ENCODE results near the gene MRPL38.
"Not testable (repeated sequence)": the region's sequence is repeated elsewhere in the genome, so short reads cannot be mapped to it uniquely, and the experiment has no call there.

MRPL38 gene

DNA sequence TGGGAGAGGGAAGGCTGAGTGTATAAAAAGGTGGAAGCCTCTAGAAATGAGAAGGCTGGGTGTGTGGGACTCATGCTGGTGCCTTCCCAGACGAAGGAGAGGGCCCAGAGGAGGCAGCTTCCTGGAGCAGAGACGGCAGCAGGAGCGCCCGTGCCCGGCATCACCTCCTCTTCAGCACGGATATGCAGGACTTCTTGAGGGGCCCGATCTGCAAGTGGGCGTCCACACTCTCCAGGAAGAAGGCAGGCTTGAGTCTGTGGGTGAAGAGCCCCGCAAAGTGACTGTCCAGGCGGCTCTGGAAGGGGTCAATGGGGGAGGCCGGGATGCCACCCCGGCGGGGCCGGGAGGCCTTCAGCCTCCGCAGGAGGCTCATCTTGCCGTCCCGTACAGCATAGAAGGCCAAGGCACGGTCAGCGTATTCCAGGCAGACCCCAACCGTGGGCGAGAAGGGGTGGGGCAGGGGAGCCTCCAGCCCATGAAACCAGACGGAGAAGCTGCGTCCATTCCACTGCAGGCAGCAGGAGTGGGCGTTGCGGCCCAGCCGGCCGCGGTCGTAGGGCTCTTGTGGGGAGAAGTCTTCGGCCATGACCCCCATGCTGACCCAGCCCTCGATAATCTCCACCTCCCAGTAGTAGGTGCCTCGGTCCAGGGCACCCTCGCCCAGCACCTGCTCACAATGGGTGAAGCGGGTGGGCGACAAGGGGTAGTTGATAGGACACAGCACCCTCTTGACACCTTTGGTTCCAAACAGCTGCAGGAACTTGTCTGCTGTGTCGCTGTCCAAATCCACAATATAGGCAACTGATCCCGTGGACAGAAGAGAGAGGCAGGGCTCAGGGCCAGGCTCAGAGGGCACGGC lies 30.1 kb downstream of the MRPL38 start:
- no peak for DNase-seq

DNA sequence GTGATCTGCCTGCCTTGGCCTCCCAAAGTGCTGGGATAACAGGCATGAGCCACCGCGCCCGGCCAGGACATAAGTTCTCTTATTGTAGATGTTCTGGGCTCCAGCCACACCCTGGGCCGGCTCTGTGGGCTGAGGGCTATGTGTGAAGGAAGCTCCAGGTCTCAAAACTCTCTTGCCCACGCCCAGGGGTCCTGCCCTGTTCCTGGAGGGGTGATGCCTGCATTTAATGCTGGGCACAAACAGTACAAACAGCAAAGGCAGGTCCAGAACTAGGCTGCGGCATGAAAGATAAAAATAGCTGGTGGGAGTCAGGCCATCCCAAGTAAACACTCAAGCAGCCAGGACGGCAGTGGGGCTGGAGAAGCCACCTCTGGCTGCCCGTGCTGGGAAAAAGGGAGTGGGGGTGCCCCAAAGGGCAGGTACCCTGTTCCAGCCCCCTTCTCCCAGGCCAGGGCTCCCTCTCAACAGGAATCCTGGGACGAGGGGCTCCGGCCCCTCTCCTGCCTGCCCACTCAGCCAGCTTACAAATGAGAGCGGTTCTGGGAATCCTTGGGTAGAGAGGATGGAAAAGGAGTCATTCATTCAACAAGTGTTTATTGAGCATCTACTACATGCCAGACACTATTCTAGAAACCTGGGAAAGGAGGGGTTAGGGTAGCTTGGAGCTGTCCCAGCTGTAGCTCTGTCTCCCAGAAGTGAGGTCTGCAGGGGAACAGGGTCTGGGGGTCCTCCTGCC lies 30.9 kb downstream of the MRPL38 start:
- DNase-seq: no peak

DNA sequence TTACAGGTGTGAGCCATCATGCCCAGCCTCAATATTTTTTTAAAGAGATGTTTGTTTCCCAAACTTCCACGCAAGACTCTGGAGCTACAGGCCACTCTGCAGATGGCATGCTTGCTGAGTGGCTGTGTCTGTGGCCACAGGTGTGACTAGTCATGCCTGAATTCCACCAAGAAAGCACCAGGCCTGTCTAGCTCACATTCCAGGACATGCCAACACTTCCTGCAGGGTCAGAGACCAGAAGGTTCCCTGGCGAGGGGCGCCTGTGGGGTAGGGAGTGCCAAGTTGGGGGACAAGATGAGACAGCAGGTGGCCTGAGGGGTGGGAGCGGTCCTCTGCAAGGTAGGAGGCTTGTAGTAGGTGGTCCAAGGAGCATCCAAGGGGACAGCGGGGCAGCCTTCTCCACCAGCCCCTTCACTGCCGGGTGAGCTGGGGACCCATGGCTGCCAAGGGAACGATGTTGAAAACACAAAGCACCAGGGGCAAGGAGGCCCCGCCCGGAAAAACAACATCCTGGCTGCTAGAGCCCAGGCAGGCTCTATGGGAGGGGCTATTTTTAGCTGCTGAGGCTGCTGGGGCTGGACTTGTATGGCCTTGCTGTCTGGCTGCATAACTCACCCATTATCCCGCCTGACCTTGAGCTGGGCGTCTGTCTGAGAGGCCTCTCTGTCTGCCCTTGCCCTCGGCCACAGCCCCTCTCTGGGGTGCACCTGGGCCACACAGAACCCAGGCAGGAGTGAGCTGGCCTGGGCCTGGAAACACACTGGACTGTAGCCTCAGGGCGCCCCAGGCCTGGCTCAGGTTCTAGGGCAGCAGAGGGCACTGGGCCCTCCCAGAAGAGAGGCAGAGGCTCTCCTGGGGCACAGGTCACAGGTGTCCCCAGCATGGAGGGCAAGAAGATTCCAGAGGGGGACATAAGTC lies 32.0 kb downstream of the MRPL38 start:
- no peak for DNase-seq

DNA sequence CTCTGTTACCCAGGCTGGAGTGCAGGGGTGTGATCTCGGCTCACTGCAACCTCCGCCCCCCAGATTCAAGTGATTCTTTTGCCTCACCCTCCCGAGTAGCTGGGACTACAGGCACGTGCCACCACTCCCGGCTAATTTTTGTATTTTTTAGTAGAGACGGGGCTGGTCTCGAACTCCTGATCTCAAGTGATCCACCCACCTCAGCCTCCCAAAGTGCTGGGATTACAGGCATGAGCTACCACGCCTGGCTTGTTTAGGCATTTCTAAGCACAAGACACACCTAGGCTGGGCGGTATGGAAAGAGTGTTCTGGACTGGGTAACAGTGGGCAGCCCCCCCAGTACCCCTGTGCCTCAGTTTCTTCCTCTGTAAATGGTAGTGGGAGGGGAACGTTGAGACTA lies 34.5 kb downstream of the MRPL38 start:
- not testable (repeated sequence) for DNase-seq

DNA sequence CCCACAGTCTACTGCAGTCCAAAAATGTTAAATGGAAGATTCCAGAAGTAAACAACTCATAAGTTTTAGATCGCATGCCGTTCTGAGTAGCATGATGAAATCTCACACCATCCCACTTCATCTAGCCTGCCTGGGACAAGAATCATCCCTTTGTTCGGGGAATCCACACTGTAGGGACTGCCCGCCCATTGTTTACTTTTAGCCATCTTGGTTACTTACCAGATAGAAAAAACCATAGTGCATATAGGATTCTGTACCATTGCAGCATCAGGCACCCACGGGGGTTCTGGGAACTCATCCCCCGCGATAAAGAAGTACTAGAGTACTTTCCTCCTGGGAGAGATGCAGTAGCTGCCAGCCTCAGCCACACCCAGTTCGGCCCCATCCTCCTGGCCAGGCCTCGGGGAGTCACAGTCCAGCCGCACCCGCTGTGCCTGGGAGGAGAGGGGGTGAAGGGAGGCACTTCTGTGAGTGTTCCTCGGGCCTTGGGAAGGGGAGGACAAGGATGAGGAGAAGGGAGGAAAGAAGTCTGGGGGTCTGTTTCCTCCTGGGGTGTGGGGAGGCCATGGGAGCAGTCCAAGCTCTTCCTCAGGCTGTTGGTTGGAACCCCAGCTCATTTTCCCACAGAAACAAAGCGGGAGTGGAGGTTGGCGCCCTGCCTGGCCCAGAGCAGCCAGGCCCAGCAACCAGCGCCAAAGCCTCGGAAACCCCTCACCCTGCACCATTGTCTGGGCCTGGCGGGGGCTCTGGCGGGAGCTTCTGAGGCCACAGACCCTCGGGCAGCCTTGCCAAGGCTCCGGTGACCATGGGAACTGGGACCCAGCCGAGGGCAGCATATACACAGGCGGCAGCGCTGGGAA lies 35.2 kb downstream of the MRPL38 start:
- no peak for DNase-seq

DNA sequence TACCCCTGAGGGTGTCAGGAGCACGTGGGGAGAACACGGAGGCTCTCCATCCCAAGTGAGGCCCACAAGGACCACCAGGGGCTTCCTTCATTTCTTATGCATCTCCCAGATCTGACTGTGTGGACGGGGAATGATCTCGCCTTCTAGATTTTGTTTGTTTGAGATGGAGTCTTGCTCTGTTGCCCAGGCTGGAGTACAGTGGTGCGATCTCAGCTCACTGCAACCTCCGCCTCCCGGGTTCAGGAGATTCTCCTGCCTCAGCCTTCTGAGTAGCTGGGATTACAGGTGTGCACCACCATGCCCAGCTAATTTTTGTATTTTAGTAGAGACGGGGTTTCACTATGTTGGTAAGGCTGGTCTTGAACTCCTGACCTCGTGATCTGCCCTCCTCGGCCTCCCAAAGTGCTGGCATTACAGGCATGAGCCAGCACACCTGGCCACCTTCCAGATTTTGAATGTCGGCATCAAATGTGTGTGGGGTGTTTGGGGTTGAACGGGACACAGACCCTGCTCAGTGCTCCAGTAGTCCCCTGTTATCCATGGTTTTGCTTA lies 35.9 kb downstream of the MRPL38 start:
- not testable (repeated sequence) for DNase-seq

DNA sequence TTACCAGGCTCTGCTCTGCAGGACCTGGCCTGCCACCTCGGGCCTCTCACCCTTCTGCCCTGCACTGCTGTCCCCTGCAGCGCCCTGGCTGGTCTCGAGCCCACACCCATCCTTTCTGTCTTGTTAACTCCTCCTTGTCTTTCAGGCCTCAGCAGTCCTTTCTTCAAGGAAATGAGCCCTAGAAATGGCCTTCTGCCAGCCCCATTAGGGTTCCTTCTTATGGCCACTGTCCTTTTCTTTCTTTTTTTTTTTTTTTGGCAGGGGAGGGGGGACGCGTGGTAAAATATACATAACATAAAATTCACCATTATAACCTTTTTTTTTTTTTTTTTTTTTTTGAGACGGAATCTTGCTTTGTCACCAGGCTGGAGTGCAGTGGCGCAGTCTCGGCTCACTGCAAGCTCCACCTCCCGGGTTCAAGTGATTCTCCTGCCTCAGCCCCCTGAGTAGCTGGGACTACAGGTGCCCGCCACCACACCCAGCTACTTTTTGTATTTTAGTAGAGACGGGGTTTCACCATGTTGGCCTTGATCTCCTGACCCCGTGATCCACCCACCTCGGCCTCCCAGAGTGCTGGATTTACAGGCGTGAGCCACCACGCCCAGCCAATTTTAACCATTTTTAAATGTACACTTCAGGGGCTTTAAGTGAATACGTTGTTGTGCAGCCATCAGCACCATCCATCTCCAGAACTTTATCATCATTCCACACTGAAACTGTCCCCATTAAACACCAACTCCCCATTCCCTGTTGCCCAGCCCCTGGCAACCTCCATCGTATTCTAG lies 39.1 kb downstream of the MRPL38 start:
- not testable (repeated sequence) for DNase-seq

DNA sequence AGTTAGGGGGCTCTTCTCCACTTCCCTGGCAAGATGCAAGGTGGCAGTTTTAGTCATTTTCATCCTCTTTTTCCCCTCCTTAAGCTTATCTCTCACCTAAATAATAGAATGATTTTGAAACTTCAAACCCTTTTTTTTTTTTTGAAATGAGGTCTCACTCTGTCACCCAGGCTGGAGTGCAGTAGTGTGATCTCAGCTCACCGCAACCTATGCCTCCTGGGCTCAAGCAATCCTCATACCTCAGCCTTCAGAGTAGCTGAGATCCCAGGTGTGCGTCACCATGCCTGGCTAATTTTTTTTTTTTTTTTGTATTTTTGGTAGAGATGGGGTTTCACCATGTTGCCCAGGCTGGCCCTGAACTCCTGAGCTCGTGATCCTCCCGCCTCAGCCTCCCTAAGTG lies 39.8 kb downstream of the MRPL38 start:
- DNase-seq: not testable (repeated sequence)

DNA sequence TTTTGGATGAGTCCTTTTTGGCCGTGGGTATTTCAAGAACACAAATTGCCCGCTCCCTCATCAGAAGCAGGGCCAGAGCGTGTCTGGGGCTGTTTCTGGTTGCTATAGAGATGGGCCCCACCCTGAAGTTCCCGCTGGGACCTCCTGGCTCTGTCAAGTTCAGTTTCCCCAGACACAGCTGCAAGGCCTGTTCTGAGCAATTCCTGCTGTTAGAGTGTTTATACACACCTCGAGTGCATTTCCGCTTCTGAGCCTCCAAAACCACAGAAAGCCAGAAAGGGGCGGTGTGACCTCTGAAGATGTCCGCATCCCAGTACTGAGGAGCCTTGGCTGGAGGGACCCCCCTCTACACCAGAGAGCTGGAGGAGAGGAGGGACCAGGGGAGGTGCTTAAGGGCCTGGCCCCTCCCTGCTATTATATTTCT lies 40.2 kb downstream of the MRPL38 start:
- DNase-seq: no peak

DNA sequence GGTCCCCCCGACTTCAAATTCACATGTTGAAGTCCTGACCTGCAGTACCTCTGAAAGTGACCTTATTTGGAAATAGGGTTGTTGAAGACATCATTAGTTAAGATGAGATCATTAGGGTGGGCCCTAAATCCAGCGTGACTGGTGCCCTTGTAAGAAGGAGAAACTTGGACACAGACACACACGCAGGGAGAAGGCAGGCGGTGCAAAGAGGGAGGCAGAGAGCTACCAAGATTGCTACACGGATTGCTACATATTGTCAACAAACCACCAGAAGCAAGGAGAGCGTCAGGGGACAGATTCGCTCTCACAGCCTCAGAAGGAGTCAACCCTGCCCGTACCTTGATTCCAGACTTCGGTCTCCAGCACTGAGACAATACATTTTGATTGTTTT lies 42.8 kb downstream of the MRPL38 start:
- no peak for DNase-seq

DNA sequence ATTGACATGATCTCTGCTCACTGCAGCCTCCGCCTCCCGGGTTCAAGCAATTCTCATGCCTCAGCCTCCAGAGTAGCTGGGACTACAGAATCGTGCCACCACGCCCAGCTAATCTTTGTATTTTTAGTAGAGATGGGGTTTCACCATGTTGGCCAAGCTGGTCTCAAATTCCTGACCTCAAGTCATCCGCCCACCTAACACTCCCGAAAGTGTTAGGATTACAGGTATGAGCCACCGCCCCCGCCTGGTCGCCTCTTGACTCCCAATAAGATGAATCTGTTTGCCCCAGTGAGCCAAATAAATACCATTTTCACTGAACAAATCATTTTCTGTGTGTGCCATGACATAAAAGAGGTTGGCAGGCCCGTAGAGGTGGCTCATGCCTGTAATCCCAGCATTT lies 45.3 kb downstream of the MRPL38 start:
- DNase-seq: not testable (repeated sequence)

DNA sequence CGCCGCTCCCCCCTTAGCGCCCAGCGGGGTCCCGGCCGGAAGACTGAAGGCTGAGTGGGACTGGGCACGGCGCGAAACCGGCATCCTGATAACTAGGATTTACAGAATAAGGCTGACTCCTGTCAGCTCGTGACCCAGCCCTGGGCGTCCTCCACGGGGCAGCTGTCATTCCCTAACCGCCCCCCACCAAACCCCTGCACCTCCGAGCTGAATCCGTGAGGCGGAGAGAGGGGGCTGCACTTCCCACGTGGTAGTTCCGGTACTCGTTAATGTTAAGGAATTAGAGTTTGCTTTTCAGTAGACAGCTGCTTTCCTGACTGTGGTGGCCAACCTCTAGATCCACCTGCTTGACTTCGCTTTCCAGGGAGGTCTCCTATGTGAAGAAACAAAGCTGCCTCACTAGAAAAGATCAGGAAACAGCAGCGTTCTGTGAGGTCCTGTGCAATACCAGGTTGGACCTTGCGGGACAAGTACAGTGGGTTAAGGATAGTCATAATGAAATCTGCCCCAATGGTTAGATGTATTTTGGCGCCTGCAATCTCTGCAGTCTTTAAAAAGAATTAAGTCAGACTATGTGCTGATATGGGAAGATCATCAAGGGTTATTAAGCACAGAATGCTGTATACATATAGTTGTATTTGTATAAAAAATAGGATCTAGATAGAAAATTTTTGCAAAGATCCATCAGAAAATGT lies 48.5 kb downstream of the MRPL38 start:
- DNase-seq: no peak

DNA sequence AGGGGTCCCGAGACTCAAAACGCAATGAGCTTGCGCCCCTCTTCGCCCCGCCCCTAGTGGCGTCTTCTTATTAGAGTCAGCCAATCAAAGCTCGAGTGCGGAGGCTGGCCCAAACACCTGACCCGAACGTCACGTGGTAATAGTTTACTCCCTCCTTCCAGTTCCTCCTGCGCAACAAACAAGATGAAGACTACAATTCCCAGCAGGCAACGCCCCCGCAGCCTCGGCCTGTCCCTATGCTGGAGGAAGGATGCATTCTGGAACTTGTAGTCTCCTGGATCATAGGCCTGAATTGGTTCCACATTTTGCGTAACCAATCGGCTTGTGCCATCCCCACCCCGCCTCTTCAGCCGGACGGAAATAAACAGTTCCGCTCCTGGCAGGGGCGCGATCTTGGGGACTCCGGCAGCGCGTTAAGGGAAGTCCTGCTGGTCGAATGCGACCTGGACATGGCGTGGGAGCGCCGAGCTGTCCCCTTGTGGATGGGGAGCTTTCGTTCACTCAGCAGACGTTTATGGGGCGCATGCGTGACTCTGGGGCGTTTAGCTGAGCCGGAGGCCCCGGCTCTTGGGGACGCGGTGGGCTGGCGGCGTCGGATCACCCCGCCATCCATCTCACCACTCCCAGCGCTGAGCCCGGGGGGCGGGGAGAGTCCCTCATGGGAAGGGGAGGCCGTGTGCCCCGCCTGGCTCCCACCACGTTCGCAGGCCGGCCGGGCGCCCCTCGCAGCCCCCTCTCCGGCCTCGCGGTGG lies 49.2 kb downstream of the MRPL38 start, which contains the start of gene WBP2:
Gene WBP2, minus strand, starts transcription at position 26 of the 752 bp plus-strand sequence. CDS start 38 bp downstream, outside the sequence.
- peak; percentile 99 for DNase-seq

DNA sequence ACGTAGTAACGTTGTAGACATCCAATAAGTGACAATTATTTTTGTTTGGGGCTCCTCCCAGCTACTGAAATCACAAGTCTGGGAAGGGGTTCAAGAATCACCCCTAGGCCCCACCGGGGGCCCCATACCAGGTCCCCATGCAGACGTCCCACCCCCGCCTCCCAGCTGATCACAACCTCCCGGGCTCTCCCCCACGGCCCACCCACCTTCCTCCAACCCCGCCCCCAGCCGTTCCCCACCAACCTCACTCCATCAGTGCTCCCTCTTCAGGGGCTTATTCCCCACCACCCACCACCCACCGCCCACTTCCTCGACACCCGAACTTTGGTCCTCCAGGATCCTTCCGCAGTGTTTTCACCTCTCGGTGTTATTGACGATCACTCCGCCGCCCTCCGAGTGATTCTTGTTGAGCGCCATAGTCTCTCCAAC lies 49.8 kb downstream of the MRPL38 start:
- DNase-seq: no peak

DNA sequence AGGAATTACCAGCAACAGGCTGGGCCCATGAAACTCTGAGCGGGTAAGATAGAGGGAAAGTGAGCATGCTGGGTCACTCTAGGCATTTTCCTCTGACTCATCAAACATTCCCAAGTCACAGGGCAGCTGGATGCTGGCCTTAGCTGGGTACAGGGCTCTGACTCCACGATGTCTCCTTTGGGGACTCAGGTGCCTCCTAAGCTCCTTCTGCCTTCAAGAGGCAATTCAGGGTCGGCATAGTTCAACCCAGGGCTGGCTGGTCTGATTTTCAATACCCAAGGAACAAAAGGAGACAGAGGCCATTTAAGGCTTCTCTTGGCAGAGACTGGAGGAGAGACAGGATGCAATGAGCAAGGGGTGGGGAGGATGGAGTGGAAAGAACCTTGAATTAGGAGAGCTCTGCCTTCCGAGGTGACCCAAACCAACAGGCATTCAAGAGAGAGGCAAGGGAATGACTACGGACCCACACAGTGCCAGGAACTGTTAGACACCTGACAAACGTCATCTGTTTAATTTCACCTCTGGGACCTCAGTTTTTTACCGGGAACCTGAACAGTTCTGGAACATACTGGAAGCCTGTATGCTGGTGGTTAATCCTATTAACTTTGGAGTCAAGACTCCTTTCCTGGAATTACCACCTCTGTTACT lies 50.5 kb downstream of the MRPL38 start:
- DNase-seq: no peak

DNA sequence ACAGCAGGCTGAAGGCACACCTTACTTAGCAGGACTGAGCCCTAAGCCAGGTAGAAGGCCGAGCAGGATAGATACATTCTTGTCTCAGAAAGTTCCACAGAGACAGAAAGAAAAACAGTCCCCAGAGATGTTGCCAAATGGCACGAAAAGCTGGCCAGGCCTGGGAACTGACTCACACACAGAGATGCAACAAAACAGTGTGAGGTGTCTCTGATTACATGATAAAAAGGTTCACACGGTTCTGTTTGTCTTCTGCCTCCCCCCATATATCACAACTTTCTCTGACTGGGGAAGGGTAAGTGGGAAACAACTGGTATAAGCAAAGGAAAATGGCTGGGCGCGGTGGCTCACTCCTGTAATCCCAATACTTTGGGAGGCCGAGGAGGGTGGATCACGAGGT lies 51.3 kb downstream of the MRPL38 start:
- no peak for DNase-seq

DNA sequence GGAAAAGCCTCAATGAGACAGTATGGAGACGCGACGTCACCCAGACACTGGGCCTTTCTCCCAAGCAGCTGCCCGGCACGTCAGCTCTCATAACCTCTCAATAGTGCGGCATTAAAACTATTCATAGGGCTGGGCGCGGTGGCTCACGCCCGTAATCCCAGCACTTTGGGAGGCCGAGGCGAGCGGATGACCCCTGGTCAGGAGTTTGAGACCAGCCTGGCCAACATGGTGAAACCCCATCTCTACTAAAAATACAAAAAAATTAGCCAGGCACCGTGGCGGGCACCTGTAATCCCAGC lies 53.0 kb downstream of the MRPL38 start:
- DNase-seq: not testable (repeated sequence)

DNA sequence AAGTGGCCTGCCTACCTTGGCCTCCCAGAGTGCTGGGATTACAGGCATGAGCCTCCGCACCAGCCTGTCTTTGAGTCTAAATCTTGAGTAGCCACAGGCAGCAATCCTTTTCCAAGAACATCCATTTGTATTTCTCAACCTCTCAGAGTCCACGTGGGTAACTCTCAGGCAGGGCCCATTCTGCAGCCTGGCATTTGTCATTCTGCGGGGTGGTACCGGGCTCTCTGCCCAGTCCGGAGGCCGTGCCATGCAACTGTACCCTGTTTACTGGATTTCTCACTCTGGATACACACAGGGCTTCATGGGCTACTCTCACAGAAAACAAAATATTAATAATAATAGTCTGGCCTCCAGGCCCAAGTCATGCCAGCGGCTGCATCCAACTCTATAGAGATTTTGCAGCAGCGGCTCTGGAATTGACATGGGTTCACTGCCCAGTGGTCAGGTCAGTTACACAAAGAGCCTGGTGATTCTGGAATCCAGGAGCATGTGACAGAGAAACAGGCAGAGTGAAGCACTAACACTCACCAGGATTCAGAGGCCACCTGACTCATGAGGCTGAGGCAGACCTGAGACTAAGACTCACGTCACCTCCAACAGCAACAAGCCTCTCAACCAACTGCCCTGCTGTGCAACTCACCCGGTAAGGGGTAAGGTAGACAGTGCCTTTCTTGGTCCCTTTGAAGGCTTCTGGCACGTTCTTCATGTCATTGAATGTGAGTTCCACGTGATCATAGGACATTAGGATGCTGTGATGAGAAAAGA lies 53.6 kb downstream of the MRPL38 start:
- DNase-seq: no peak
